ENCODE data around the gene TMEM190. TPM values are rescaled to one million over a fixed set of nuclear protein-coding genes. Genes with fewer than 3 reads are reported as not detected.

Gene TMEM190
- polyA plus RNA-seq, 1 experiment, result 1.3 TPM

- CTCF ChIA-PET, result interaction anchor here (2.5 kb wide), 1 partner anchor 68 kb away, joined by 15 read pairs; no protein-coding TSS in a partner anchor
- TF ChIP-seq CTCF (IDR thresholded peaks at IDR 0.05; ENCODE audit: insufficient read depth, low read depth, low read length), result no peak
These were observed 6.8 kb upstream of the TMEM190 start for GRCh38 chr19:55369653-55370304.

GRCh38 chr19:55370305-55370988 lies 6.2 kb upstream of the TMEM190 start, which contains the start of gene IL11:
IL11 (minus strand) TSS chr19:55370463; CDS start chr19:55370310, 153 bp downstream.
- ChIA-PET POLR2A (interaction anchor here (1.8 kb wide), 1 partner anchor 31 kb away, joined by 6 read pairs; the partner anchor contains the start of gene KMT5C), CTCF (interaction anchor here (1.0 to 2.5 kb wide), 2 partner anchors 14 to 69 kb away, joined by 4 to 15 read pairs; partner anchors contain the start of gene TMEM238)
- peak within 1 kb of the TSS; percentile 73 for H3K4me3 ChIP-seq (ENCODE audit: low read depth, low read length)
- TF ChIP-seq CTCF (IDR thresholded peaks at IDR 0.05; ENCODE audit: insufficient read depth, low read depth, low read length), result no peak
- no peaks in the 10 kb centered on the region; the same call in 1 of the 2 replicates for H3K36me3 ChIP-seq (ENCODE audit: control insufficient read depth, insufficient read depth, low read length)
- H3K27me3 ChIP-seq (ENCODE audit: control insufficient read depth, insufficient read depth, low read length), result no peaks in the 10 kb centered on the region
- DNase-seq (ENCODE audit: low read depth), result no peak

More at GRCh38 chr19:55369653-55370304, 6.8 kb upstream of the TMEM190 start:
- DNase-seq (ENCODE audit: low read depth), result no peak
- peak overlapping the region; percentile 73 for H3K4me3 ChIP-seq (ENCODE audit: low read depth, low read length)
- POLR2A ChIA-PET, result interaction anchor here (0.6 to 1.8 kb wide), 2 partner anchors 31 to 35 kb away, joined by 4 to 6 read pairs; partner anchors contain the start of gene KMT5C
- no peaks in the 10 kb centered on the region; the same call in 1 of the 2 replicates for H3K36me3 ChIP-seq (ENCODE audit: control insufficient read depth, insufficient read depth, low read length)
- H3K27me3 ChIP-seq (ENCODE audit: control insufficient read depth, insufficient read depth, low read length), result no peaks in the 10 kb centered on the region

GRCh38 chr19:55372316-55373081 lies 4.1 kb upstream of the TMEM190 start:
- no peak for TF ChIP-seq CTCF (IDR thresholded peaks at IDR 0.05; ENCODE audit: insufficient read depth, low read depth, low read length)
- Histone ChIP-seq H3K27me3 (ENCODE audit: control insufficient read depth, insufficient read depth, low read length) (no peaks in the 10 kb centered on the region), H3K36me3 (ENCODE audit: control insufficient read depth, insufficient read depth, low read length) (no peaks in the 10 kb centered on the region; the same call in 1 of the 2 replicates), H3K4me3 (ENCODE audit: low read depth, low read length) (no peak overlapping the region)
- no peak for DNase-seq (ENCODE audit: low read depth)
- POLR2A ChIA-PET, result interaction anchor here (0.6 kb wide), 1 partner anchor 40 kb away, joined by 4 read pairs; no protein-coding TSS in a partner anchor
- CTCF ChIA-PET, result interaction anchor here (0.8 to 1.2 kb wide), 3 partner anchors 10 to 33 kb away, joined by 3 read pairs; partner anchors contain the start of gene KMT5C

- POLR2A ChIA-PET, result interaction anchor here (0.6 kb wide), 2 partner anchors 41 to 93 kb away, joined by 3 to 4 read pairs; partner anchors contain the start of gene HSPBP1
- DNase-seq (ENCODE audit: low read depth), result no peak
- H3K27me3 ChIP-seq (ENCODE audit: control insufficient read depth, insufficient read depth, low read length), result no peaks in the 10 kb centered on the region
- TF ChIP-seq CTCF (IDR thresholded peaks at IDR 0.05; ENCODE audit: insufficient read depth, low read depth, low read length), result no peak
- H3K4me3 ChIP-seq (ENCODE audit: low read depth, low read length), result no peak overlapping the region
- no peaks in the 10 kb centered on the region; the same call in 1 of the 2 replicates for H3K36me3 ChIP-seq (ENCODE audit: control insufficient read depth, insufficient read depth, low read length)
- CTCF ChIA-PET, result interaction anchor here (1.1 to 2.7 kb wide), 3 partner anchors 11 to 34 kb away, joined by 3 to 8 read pairs (median 3); partner anchors contain the start of genes KMT5C and TMEM238
These were observed 3.2 kb upstream of the TMEM190 start for GRCh38 chr19:55373306-55373992.
